H1 (cell line): Measurements from ENCODE around the gene ABCA1. TPM values are rescaled to one million over a fixed set of nuclear protein-coding genes. Genes with fewer than 3 reads are reported as not detected.

Source experiments
- ATF3 ChIP-seq: IDR thresholded peaks from 2 replicates; pipeline ENCODE4 v1.6.1; 2011; ENCODE audit warnings: low read depth, mild to moderate bottlenecking, low read length; ENCODE audit not compliant: insufficient read depth
- BCL11A ChIP-seq, 2 experiments: IDR thresholded peaks; one replicate each; pipeline ENCODE4 v1.6.1; 2011; ENCODE audit warnings: low read depth in 2 of 2, low read length in 2 of 2, mild to moderate bottlenecking in 2 of 2
- EGR1 ChIP-seq: IDR thresholded peaks from 2 replicates; pipeline ENCODE4 v1.6.1; 2011; ENCODE audit warnings: low read depth, low read length, borderline replicate concordance
- GTF2F1 ChIP-seq: IDR thresholded peaks from 2 replicates; pipeline ENCODE4 v1.6.1; 2012; ENCODE audit warnings: low read depth, low read length, improper control_type of control experiment, borderline replicate concordance
- HDAC6 ChIP-seq: IDR thresholded peaks from one replicate; pipeline ENCODE4 v1.7.1; 2012; ENCODE audit warnings: low read depth, mild to moderate bottlenecking, inconsistent platforms, low read length, moderate library complexity
- JUND ChIP-seq: IDR thresholded peaks from 2 replicates; pipeline ENCODE4 v1.6.1; 2011; ENCODE audit warnings: mild to moderate bottlenecking, improper control_type of control experiment, low read length
- KDM4A ChIP-seq: IDR thresholded peaks from one replicate; pipeline ENCODE4 v1.7.1; 2012; ENCODE audit warnings: low read depth, mild to moderate bottlenecking, moderate library complexity, low read length, inconsistent platforms; ENCODE audit not compliant: severe bottlenecking
- KDM5A ChIP-seq: fragments of 200-600 bp; IDR thresholded peaks from 2 replicates; pipeline ENCODE4 v1.7.1; 2012; ENCODE audit warnings: mild to moderate bottlenecking, low read length, inconsistent platforms, mixed read lengths
- RBBP5 ChIP-seq: IDR thresholded peaks from 2 replicates; pipeline ENCODE4 v1.7.1; 2012; ENCODE audit warnings: low read depth, mild to moderate bottlenecking, inconsistent platforms, low read length, moderate library complexity, borderline replicate concordance
- RNF2 ChIP-seq: fragments of 200-900, 300-1000 bp; sonication (generic); IDR thresholded peaks from 2 replicates; pipeline ENCODE4 v1.7.1; 2016; ENCODE audit warnings: borderline replicate concordance, low read depth, mild to moderate bottlenecking, antibody characterized with exemption, low read length; ENCODE audit not compliant: poor library complexity, severe bottlenecking; ENCODE audit errors: missing control alignments
- polyA plus RNA-seq, 7 experiments: library from polyadenylated mRNA; depleted of rRNA in 3 of 7; stranded (reverse) in 5 of 7; unstranded in 2 of 7; fragments of >200 nt in 5 of 7; fragments of 200-250 nt in 2 of 7; gene quantifications; 1 replicate in 5 of 7; 2 replicates in 1 of 7; 4 replicates in 1 of 7; pipeline versions ENCODE4 v1.2.1 to v1.2.3, GENCODE V29; 2011 to 2013; ENCODE audit warnings: missing spikeins in 2 of 7, mixed read lengths in 2 of 7
- total RNA-seq: library from RNA; stranded (reverse); fragmentation: NEBNext Ultra II Directional; extraction: Animal tissue kit (Norgen Biotek cat#: 25700); gene quantifications from 2 replicates; pipeline ENCODE4 v1.2.1, GENCODE V29; 2021
- TF ChIP-seq, protein P1 (sequence below): fragments of 300-600 bp; sonication (generic); IDR thresholded peaks from 2 replicates; pipeline ENCODE4 v1.7.1; 2012; ENCODE audit warnings: low read length, moderate library complexity, mild to moderate bottlenecking, inconsistent platforms; ENCODE audit not compliant: insufficient replicate concordance

The ABCA1 gene
- total and polyA plus RNA-seq, 2 of the 8 experiments (the other 6 are each of a cell fraction or from before 2014, with no cell fraction given): 6.9 to 7.8 TPM

DNA sequence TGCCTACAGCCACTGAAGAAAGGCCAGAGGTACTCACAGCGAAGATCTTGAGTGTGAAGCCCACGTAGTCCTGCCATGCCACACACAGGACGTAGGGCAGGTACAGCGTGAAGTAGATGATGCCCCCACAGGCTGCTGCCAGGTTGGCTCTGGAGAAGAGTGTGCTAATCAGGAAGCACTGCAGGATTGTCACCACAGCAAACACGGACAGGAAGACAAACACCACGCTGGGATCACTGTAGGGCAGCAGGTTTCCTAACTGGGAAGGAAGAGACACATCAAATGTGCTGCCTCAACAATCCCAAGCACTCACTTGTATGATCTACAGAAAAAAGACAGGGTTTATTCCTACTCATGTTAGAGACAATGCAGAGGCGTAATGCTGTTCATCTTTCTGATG, 101.0 kb downstream of the ABCA1 start (continued):
- TF ChIP-seq, protein P1, sequence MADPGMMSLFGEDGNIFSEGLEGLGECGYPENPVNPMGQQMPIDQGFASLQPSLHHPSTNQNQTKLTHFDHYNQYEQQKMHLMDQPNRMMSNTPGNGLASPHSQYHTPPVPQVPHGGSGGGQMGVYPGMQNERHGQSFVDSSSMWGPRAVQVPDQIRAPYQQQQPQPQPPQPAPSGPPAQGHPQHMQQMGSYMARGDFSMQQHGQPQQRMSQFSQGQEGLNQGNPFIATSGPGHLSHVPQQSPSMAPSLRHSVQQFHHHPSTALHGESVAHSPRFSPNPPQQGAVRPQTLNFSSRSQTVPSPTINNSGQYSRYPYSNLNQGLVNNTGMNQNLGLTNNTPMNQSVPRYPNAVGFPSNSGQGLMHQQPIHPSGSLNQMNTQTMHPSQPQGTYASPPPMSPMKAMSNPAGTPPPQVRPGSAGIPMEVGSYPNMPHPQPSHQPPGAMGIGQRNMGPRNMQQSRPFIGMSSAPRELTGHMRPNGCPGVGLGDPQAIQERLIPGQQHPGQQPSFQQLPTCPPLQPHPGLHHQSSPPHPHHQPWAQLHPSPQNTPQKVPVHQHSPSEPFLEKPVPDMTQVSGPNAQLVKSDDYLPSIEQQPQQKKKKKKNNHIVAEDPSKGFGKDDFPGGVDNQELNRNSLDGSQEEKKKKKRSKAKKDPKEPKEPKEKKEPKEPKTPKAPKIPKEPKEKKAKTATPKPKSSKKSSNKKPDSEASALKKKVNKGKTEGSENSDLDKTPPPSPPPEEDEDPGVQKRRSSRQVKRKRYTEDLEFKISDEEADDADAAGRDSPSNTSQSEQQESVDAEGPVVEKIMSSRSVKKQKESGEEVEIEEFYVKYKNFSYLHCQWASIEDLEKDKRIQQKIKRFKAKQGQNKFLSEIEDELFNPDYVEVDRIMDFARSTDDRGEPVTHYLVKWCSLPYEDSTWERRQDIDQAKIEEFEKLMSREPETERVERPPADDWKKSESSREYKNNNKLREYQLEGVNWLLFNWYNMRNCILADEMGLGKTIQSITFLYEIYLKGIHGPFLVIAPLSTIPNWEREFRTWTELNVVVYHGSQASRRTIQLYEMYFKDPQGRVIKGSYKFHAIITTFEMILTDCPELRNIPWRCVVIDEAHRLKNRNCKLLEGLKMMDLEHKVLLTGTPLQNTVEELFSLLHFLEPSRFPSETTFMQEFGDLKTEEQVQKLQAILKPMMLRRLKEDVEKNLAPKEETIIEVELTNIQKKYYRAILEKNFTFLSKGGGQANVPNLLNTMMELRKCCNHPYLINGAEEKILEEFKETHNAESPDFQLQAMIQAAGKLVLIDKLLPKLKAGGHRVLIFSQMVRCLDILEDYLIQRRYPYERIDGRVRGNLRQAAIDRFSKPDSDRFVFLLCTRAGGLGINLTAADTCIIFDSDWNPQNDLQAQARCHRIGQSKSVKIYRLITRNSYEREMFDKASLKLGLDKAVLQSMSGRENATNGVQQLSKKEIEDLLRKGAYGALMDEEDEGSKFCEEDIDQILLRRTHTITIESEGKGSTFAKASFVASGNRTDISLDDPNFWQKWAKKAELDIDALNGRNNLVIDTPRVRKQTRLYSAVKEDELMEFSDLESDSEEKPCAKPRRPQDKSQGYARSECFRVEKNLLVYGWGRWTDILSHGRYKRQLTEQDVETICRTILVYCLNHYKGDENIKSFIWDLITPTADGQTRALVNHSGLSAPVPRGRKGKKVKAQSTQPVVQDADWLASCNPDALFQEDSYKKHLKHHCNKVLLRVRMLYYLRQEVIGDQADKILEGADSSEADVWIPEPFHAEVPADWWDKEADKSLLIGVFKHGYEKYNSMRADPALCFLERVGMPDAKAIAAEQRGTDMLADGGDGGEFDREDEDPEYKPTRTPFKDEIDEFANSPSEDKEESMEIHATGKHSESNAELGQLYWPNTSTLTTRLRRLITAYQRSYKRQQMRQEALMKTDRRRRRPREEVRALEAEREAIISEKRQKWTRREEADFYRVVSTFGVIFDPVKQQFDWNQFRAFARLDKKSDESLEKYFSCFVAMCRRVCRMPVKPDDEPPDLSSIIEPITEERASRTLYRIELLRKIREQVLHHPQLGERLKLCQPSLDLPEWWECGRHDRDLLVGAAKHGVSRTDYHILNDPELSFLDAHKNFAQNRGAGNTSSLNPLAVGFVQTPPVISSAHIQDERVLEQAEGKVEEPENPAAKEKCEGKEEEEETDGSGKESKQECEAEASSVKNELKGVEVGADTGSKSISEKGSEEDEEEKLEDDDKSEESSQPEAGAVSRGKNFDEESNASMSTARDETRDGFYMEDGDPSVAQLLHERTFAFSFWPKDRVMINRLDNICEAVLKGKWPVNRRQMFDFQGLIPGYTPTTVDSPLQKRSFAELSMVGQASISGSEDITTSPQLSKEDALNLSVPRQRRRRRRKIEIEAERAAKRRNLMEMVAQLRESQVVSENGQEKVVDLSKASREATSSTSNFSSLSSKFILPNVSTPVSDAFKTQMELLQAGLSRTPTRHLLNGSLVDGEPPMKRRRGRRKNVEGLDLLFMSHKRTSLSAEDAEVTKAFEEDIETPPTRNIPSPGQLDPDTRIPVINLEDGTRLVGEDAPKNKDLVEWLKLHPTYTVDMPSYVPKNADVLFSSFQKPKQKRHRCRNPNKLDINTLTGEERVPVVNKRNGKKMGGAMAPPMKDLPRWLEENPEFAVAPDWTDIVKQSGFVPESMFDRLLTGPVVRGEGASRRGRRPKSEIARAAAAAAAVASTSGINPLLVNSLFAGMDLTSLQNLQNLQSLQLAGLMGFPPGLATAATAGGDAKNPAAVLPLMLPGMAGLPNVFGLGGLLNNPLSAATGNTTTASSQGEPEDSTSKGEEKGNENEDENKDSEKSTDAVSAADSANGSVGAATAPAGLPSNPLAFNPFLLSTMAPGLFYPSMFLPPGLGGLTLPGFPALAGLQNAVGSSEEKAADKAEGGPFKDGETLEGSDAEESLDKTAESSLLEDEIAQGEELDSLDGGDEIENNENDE: no peak
- TF ChIP-seq BCL11A (IDR thresholded peaks at IDR 0.05; ENCODE audit: low read depth in 2 of 2, low read length in 2 of 2) (no peak), KDM4A (no peak), ATF3 (no peak), GTF2F1 (no peak), HDAC6 (no peak), RBBP5 (no peak), EGR1 (no peak), RNF2 (no peak), JUND (no peak), KDM5A (no peak)
